ENCODE results near the gene SUCLA2. TPM values are rescaled to one million over a fixed set of nuclear protein-coding genes. Genes with fewer than 3 reads are reported as not detected.

SUCLA2 gene
- total and polyA plus RNA-seq, 2 experiments from 2014 or later, result 48.6 to 69.8 TPM

DNA sequence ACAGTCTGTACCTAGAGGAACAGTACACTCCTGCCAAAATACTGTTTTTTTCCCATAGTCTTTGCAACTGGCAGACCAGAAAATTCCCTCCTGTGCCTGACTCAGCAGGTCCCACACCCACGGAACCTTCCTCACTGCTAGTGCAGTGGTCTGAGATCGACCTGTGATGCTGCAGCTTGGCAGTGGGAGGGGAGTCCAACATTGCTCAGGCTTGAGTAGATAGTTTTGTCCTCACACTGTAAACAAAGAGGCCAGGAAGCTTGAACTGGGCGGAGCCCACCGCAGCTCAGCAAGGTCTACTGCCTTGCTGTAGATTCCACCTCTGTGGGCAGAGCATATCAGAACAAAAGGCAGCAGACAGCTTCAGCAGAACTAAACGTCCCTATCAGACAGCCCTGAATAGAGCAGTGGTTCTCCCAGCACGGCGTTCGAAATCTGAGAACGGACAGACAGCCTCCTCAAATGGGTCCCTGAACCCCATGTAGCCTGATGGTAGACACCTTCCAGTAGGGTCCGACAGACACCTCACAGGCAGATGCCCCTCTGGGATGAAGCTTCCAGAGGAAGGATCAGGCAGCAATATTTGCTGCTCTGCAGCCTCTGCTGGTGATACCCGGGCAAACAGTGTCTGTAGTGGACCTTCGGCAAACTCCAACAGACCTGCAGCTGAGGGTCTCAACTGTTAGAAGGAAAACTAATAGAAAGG, 92.7 kb downstream of the SUCLA2 start:
- no peak overlapping the region for H3K27ac ChIP-seq
- H3K9me2 ChIP-seq (ENCODE audit: insufficient read depth), result no peaks in the 10 kb centered on the region
- no peaks in the 10 kb centered on the region for H3K79me2 ChIP-seq (ENCODE audit: insufficient read depth)
- no peaks in the 10 kb centered on the region for H3K36me3 ChIP-seq (ENCODE audit: low read depth)
- no peak overlapping the region for H3K9ac ChIP-seq
- no peak overlapping the region for H3K4me3 ChIP-seq
- H3K27me3 ChIP-seq (replicated peaks; ENCODE audit: insufficient read depth), result no peaks in the 10 kb centered on the region
- no peaks in the 10 kb centered on the region for H4K20me1 ChIP-seq (ENCODE audit: insufficient read depth)
- peaks cover 8% of the 10 kb centered on the region for H3K4me1 ChIP-seq (ENCODE audit: insufficient read depth)
- peaks cover 11% of the 10 kb centered on the region; the same call in 1 of the 2 replicates for H3F3A ChIP-seq (ENCODE audit: insufficient read depth)
- DNase-seq, result peak; percentile 67
- no peak for TF ChIP-seq EZH2 (IDR thresholded peaks at IDR 0.05; ENCODE audit: insufficient read depth, poor library complexity, severe bottlenecking)
- TF ChIP-seq EZH2phosphoT487 (IDR thresholded peaks at IDR 0.05; ENCODE audit: insufficient read depth, low read depth), result no peak
- WGBS, 2 experiments (ENCODE audit: low coverage in 1 of 2, low lambda C conversion rate in 2 of 2, missing lambda C conversion rate in 2 of 2), result 83 to 84% methylated on average over 12 of the region's 12 CpGs
- H2AFZ ChIP-seq, result no peak overlapping the region
- in situ Hi-C loops (cut with MboI), result no loop called here
- H3K4me2 ChIP-seq (ENCODE audit: unreplicated experiment), result no peak overlapping the region
- H3K9me3 ChIP-seq (ENCODE audit: low read depth), result no peaks in the 10 kb centered on the region

DNA sequence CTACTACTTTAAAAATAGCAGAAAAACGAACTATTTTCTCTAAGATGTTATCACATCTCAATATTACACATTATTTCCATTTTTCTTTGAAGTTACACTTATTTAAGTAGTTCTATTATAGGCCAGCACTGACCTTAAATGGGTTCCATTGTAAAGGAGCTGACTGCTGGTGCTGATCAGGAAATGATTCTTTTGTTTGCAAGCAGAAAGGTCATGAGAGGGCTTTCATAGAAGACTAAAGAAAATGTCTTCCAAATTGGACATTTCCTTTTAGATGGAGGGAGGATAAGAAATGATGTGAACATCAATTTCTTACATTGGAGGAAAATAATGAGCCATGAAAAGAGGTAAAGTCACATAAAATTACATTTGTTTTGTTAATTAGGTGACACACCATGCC, 96.2 kb downstream of the SUCLA2 start:
- no peaks in the 10 kb centered on the region for H3K9me2 ChIP-seq (ENCODE audit: insufficient read depth)
- no peak overlapping the region for H3K4me2 ChIP-seq (ENCODE audit: unreplicated experiment)
- whole genome bisulfite sequencing, 2 experiments (ENCODE audit: low coverage in 1 of 2, low lambda C conversion rate in 2 of 2, missing lambda C conversion rate in 2 of 2), result 52 to 56% methylated on average over 1 of the region's 1 CpG
- no peaks in the 10 kb centered on the region for H4K20me1 ChIP-seq (ENCODE audit: insufficient read depth)
- no peaks in the 10 kb centered on the region for H3K27me3 ChIP-seq (replicated peaks; ENCODE audit: insufficient read depth)
- H3K36me3 ChIP-seq (ENCODE audit: low read depth), result no peaks in the 10 kb centered on the region
- H2AFZ ChIP-seq, result no peak overlapping the region
- no peak overlapping the region for H3K4me3 ChIP-seq
- H3F3A ChIP-seq (ENCODE audit: insufficient read depth), result peaks cover 11% of the 10 kb centered on the region; the same call in 1 of the 2 replicates
- peaks cover 13% of the 10 kb centered on the region for H3K4me1 ChIP-seq (ENCODE audit: insufficient read depth)
- H3K9me3 ChIP-seq (ENCODE audit: low read depth), result no peaks in the 10 kb centered on the region
- no peak for TF ChIP-seq EZH2phosphoT487 (IDR thresholded peaks at IDR 0.05; ENCODE audit: insufficient read depth, low read depth)
- no peak for TF ChIP-seq EZH2 (IDR thresholded peaks at IDR 0.05; ENCODE audit: insufficient read depth, poor library complexity, severe bottlenecking)
- no peaks in the 10 kb centered on the region for H3K79me2 ChIP-seq (ENCODE audit: insufficient read depth)
- H3K27ac ChIP-seq, result no peak overlapping the region
- no peak for DNase-seq
- no peak overlapping the region for H3K9ac ChIP-seq
- in situ Hi-C loops (cut with MboI), result no loop called here

DNA sequence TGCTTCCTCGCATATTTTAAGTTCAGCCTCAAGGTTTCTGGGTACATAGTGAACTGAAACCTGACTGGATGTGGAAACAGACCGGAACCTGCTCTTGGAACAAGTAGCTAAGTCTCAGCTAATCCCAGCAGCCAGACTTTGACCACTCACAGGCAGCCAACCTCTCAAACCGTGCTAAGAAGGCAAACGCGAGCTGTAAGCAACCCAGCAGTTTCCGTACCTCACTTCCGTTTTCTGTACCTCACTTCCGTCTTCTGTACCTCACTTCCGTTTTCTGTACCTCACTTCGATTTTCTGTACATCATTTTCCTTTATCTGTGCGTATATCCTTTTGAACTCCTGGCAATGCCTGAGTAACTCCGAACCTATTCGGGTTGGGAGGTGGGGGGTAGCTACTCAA, 96.8 kb downstream of the SUCLA2 start:
- Histone ChIP-seq H3K9me3 (ENCODE audit: low read depth) (no peaks in the 10 kb centered on the region), H4K20me1 (ENCODE audit: insufficient read depth) (no peaks in the 10 kb centered on the region), H3K4me3 (peak overlapping the region; percentile 57), H3K27me3 (replicated peaks; ENCODE audit: insufficient read depth) (no peaks in the 10 kb centered on the region), H2AFZ (peak overlapping the region; percentile 50), H3K4me2 (ENCODE audit: unreplicated experiment) (peak overlapping the region; percentile 57), H3K79me2 (ENCODE audit: insufficient read depth) (no peaks in the 10 kb centered on the region), H3F3A (ENCODE audit: insufficient read depth) (peaks cover 11% of the 10 kb centered on the region; the same call in 1 of the 2 replicates), H3K9me2 (ENCODE audit: insufficient read depth) (no peaks in the 10 kb centered on the region), H3K9ac (no peak overlapping the region), H3K27ac (0 out of 2 replicates have a peak overlapping the region, but pooled peaks have one; percentile 0), H3K4me1 (ENCODE audit: insufficient read depth) (peaks cover 13% of the 10 kb centered on the region), H3K36me3 (ENCODE audit: low read depth) (no peaks in the 10 kb centered on the region)
- DNase-seq, result no peak
- in situ Hi-C loops (cut with MboI), result no loop called here
- WGBS, 2 experiments (ENCODE audit: low coverage in 1 of 2, low lambda C conversion rate in 2 of 2, missing lambda C conversion rate in 2 of 2), result 94 to 96% methylated on average over 13 of the region's 13 CpGs
- TF ChIP-seq EZH2 (IDR thresholded peaks at IDR 0.05; ENCODE audit: insufficient read depth, poor library complexity, severe bottlenecking), result no peak
- TF ChIP-seq EZH2phosphoT487 (IDR thresholded peaks at IDR 0.05; ENCODE audit: insufficient read depth, low read depth), result no peak

DNA sequence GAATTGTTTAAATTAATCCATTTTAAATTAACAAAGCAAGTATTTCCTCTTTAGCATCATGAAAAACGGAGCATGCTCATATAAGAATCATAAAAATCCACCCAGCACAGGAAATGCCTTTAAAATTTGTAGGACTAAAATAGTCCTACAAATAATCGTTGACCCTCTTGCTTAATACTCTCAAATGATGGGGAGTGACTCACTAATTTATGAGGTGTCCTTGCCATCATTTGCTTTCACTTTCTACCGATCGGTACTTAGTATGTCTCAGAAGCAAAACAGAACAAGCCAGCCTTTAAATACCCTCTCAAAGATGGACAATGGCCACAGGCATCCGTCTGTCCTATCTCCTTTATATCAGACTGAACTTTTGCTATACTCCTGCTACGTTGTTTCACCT, 97.2 kb downstream of the SUCLA2 start:
- Histone ChIP-seq H3K4me2 (ENCODE audit: unreplicated experiment) (peak overlapping the region; percentile 57), H3K9me3 (ENCODE audit: low read depth) (no peaks in the 10 kb centered on the region), H3K79me2 (ENCODE audit: insufficient read depth) (no peaks in the 10 kb centered on the region), H4K20me1 (ENCODE audit: insufficient read depth) (no peaks in the 10 kb centered on the region), H3K4me3 (peak overlapping the region; percentile 57), H3K27me3 (replicated peaks; ENCODE audit: insufficient read depth) (no peaks in the 10 kb centered on the region), H3F3A (ENCODE audit: insufficient read depth) (peaks cover 12% of the 10 kb centered on the region; the same call in 1 of the 2 replicates), H3K4me1 (ENCODE audit: insufficient read depth) (peaks cover 13% of the 10 kb centered on the region), H3K9me2 (ENCODE audit: insufficient read depth) (no peaks in the 10 kb centered on the region), H3K9ac (no peak overlapping the region), H3K36me3 (ENCODE audit: low read depth) (no peaks in the 10 kb centered on the region), H2AFZ (peak overlapping the region; percentile 50), H3K27ac (0 out of 2 replicates have a peak overlapping the region, but pooled peaks have one; percentile 0)
- DNase-seq, result peak; percentile 78
- TF ChIP-seq EZH2phosphoT487 (IDR thresholded peaks at IDR 0.05; ENCODE audit: insufficient read depth, low read depth) (no peak), EZH2 (IDR thresholded peaks at IDR 0.05; ENCODE audit: insufficient read depth, poor library complexity, severe bottlenecking) (no peak)
- 34 to 39% methylated on average over 6 of the region's 6 CpGs for WGBS, 2 experiments (ENCODE audit: low coverage in 1 of 2, low lambda C conversion rate in 2 of 2, missing lambda C conversion rate in 2 of 2)
- in situ Hi-C loops (cut with MboI), result no loop called here

Data from GM23248 (cell line).